Measurements from ENCODE around the gene FMO5.
"Not testable (repeated sequence)": the region's sequence is repeated elsewhere in the genome, so short reads cannot be mapped to it uniquely, and the experiment has no call there.

Gene FMO5

GRCh38 chr1:147238925-147239820 is 14.0 kb upstream of the FMO5 start:
- TF ChIP-seq, protein P1, sequence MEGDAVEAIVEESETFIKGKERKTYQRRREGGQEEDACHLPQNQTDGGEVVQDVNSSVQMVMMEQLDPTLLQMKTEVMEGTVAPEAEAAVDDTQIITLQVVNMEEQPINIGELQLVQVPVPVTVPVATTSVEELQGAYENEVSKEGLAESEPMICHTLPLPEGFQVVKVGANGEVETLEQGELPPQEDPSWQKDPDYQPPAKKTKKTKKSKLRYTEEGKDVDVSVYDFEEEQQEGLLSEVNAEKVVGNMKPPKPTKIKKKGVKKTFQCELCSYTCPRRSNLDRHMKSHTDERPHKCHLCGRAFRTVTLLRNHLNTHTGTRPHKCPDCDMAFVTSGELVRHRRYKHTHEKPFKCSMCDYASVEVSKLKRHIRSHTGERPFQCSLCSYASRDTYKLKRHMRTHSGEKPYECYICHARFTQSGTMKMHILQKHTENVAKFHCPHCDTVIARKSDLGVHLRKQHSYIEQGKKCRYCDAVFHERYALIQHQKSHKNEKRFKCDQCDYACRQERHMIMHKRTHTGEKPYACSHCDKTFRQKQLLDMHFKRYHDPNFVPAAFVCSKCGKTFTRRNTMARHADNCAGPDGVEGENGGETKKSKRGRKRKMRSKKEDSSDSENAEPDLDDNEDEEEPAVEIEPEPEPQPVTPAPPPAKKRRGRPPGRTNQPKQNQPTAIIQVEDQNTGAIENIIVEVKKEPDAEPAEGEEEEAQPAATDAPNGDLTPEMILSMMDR (IDR thresholded peaks at IDR 0.05; ENCODE audit: borderline replicate concordance, insufficient read depth, low read depth, low read length) = no peak
- H3K4me3 ChIP-seq (ENCODE audit: low read depth, low read length) = no peak overlapping the region

- no peak overlapping the region for H3K4me3 ChIP-seq (ENCODE audit: low read depth, low read length)
- TF ChIP-seq, protein P1 (IDR thresholded peaks at IDR 0.05; ENCODE audit: borderline replicate concordance, insufficient read depth, low read depth, low read length) = no peak
Measured at GRCh38 chr1:147238053-147238902, 13.1 kb upstream of the FMO5 start.

- H3K4me3 ChIP-seq (ENCODE audit: low read depth, low read length) = no peak overlapping the region
- TF ChIP-seq, protein P1 (IDR thresholded peaks at IDR 0.05; ENCODE audit: borderline replicate concordance, insufficient read depth, low read depth, low read length) = no peak
Measured at GRCh38 chr1:147236959-147237791, 12.0 kb upstream of the FMO5 start.

DNA sequence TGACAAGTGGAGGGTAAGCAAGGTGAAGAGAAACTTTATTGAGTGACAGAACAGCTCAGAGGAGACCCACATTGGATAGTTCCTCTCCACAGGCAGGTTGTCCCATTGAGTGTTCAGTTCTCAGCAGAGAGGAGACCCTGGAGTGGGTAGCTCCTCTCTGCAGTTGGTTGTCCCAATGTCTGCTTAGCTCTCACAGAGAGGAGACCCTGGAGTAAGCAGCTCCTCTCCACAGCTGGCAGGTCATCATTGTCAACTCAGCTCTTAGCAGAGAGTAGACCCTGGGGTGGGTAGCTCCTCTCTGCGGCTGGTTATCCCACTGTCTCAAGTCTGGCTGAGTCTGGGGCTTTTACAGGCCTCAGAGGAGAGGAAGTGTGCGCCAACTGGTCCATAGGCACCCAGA is 11.3 kb upstream of the FMO5 start:
- TF ChIP-seq, protein P1 (IDR thresholded peaks at IDR 0.05; ENCODE audit: borderline replicate concordance, insufficient read depth, low read depth, low read length) = no peak
- H3K4me3 ChIP-seq (ENCODE audit: low read depth, low read length) = no peak overlapping the region

DNA sequence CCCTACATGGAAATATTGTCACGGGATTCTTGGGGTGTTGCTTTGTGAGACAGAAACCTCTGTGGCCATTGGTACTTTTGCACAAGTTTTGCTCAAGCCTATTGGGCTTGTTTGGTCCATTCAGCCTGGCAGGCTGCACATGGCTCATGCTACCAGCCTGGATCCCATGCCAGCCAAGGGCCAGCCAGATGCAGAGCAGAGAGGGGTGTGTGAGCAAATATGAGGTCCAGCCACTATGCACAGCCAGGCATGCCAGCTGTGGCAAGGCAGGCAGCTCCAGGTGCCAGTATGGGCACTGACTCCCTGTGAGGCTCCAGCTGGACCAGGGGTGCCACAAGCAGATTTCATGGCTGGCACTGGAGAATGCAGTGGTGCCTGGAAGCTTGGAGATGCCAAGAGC is 10.7 kb upstream of the FMO5 start:
- TF ChIP-seq, protein P1 (IDR thresholded peaks at IDR 0.05; ENCODE audit: borderline replicate concordance, insufficient read depth, low read depth, low read length) = no peak
- no peak overlapping the region for H3K4me3 ChIP-seq (ENCODE audit: low read depth, low read length)

DNA sequence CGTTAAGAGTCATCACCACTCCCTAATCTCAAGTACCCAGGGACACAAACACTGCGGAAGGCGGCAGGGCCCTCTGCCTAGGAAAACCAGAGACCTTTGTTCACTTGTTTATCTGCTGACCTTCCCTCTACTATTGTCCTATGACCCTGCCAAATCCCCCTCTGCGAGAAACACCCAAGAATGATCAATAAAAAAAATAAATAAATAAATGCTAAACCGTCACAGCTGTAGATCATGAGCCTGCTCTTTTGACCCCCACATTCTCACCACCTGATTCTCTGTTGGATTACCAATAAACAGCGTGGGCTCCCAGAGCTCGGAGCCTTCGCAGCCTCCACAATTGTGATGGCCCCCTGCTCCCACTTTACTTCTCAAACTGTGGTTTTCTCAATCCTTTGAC is 8.8 kb upstream of the FMO5 start:
- not testable (repeated sequence) for H3K4me3 ChIP-seq (ENCODE audit: low read depth, low read length)

DNA sequence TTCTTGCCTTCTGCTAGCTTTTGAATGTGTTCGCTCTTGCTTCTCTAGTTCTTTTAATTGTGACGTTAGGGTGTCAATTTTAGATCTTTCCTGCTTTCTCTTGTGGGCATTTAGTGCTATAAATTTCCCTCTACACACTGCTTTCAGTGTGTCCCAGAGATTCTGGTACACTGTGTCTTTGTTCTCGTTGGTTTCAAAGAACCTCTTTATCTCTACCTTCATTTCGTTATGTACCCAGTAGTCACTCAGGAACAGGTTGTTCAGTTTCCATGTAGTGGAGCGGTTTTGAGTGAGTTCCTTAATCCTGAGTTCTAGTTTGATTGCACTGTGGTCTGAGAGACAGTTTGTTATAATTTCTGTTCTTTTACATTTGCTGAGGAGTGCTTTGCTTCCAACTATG is 5.9 kb upstream of the FMO5 start:
- H3K4me3 ChIP-seq (ENCODE audit: low read depth, low read length) = not testable (repeated sequence)
